ENCODE measurements around the gene PDHB.

Gene PDHB

GRCh38 chr3:58403513-58404109 lies 30.0 kb downstream of the PDHB start:
- Histone ChIP-seq H4K91ac (ENCODE audit: low read depth, low read length, poor library complexity) (no peak overlapping the region), H4K8ac (ENCODE audit: low read depth, low read length) (no peak overlapping the region), H3K9me3 (replicated peaks in 1 of 2; ENCODE audit: control insufficient read depth in 2 of 2, insufficient read depth in 1 of 2, low read depth in 1 of 2, low read length in 2 of 2) (peaks cover 0 to 5% of the 10 kb centered on the region in 2 donors), H2BK5ac (ENCODE audit: low read length) (no peak overlapping the region), H3K14ac (ENCODE audit: low read length) (no peak overlapping the region), H3K27ac (replicated peaks; ENCODE audit: low read length) (no peak overlapping the region), H3K23ac (ENCODE audit: low read depth, low read length, poor library complexity) (no peak overlapping the region), H2AFZ (ENCODE audit: low read length) (no peak overlapping the region), H2BK12ac (ENCODE audit: low read length) (no peak overlapping the region), H3K36me3 (replicated peaks in 1 of 2; ENCODE audit: control insufficient read depth in 2 of 2, insufficient read depth in 2 of 2, low read length in 2 of 2) (peaks cover 0 to 5% of the 10 kb centered on the region in 2 donors), H2BK120ac (ENCODE audit: low read depth, low read length) (no peak overlapping the region), H3K4me3 (ENCODE audit: low read length in 2 of 2) (no peak overlapping the region), H3K4ac (ENCODE audit: low read length) (no peak overlapping the region), H3K4me1 (ENCODE audit: control insufficient read depth in 2 of 2, insufficient read depth in 1 of 2, low read depth in 1 of 2, low read length in 2 of 2) (no peaks in the 10 kb centered on the region), H3K27me3 (ENCODE audit: control insufficient read depth in 3 of 3, insufficient read depth in 3 of 3, low read depth in 1 of 3, low read length in 3 of 3) (no peaks in the 10 kb centered on the region), H3K9ac (ENCODE audit: low read depth, low read length, poor library complexity) (no peak overlapping the region), H2BK15ac (ENCODE audit: low read length) (no peak overlapping the region), H3K79me1 (ENCODE audit: low read depth, low read length) (no peaks in the 10 kb centered on the region), H2AK5ac (ENCODE audit: low read depth, low read length) (no peak overlapping the region), H3K4me2 (ENCODE audit: insufficient read depth, low read length, poor library complexity, severe bottlenecking) (no peak overlapping the region), H3K18ac (ENCODE audit: low read length) (no peak overlapping the region)
- DNase-seq (ENCODE audit: low spot score) = no peak
- WGBS, 2 donors (ENCODE audit: extremely low coverage in 2 of 2, insufficient read length in 2 of 2, insufficient replicate concordance in 1 of 2) = no CpG with 5 or more reads among the region's 6 CpGs

- Histone ChIP-seq H2BK120ac (ENCODE audit: low read depth, low read length) (no peak overlapping the region), H3K9ac (ENCODE audit: low read depth, low read length, poor library complexity) (no peak overlapping the region), H3K79me1 (ENCODE audit: low read depth, low read length) (no peaks in the 10 kb centered on the region), H2BK12ac (ENCODE audit: low read length) (no peak overlapping the region), H3K14ac (ENCODE audit: low read length) (no peak overlapping the region), H2AK5ac (ENCODE audit: low read depth, low read length) (no peak overlapping the region), H3K27me3 (ENCODE audit: control insufficient read depth in 3 of 3, insufficient read depth in 3 of 3, low read depth in 1 of 3, low read length in 3 of 3) (no peaks in the 10 kb centered on the region), H2AFZ (ENCODE audit: low read length) (no peak overlapping the region), H3K4ac (ENCODE audit: low read length) (no peak overlapping the region), H4K91ac (ENCODE audit: low read depth, low read length, poor library complexity) (no peak overlapping the region), H3K23ac (ENCODE audit: low read depth, low read length, poor library complexity) (no peak overlapping the region), H2BK5ac (ENCODE audit: low read length) (no peak overlapping the region), H4K8ac (ENCODE audit: low read depth, low read length) (no peak overlapping the region), H3K4me3 (ENCODE audit: low read length in 2 of 2) (no peak overlapping the region), H3K4me2 (ENCODE audit: insufficient read depth, low read length, poor library complexity, severe bottlenecking) (no peak overlapping the region), H3K9me3 (replicated peaks in 1 of 2; ENCODE audit: control insufficient read depth in 2 of 2, insufficient read depth in 1 of 2, low read depth in 1 of 2, low read length in 2 of 2) (no peaks in the 10 kb centered on the region), H2BK15ac (ENCODE audit: low read length) (no peak overlapping the region), H3K4me1 (ENCODE audit: control insufficient read depth in 2 of 2, insufficient read depth in 1 of 2, low read depth in 1 of 2, low read length in 2 of 2) (no peaks in the 10 kb centered on the region), H3K36me3 (replicated peaks in 1 of 2; ENCODE audit: control insufficient read depth in 2 of 2, insufficient read depth in 2 of 2, low read length in 2 of 2) (peaks cover 0 to 22% of the 10 kb centered on the region in 2 donors), H3K27ac (replicated peaks; ENCODE audit: low read length) (no peak overlapping the region), H3K18ac (ENCODE audit: low read length) (no peak overlapping the region)
- no peak for DNase-seq (ENCODE audit: low spot score)
- WGBS, 2 donors (ENCODE audit: extremely low coverage in 2 of 2, insufficient read length in 2 of 2, insufficient replicate concordance in 1 of 2) = no CpG with 5 or more reads among the region's 9 CpGs
These were observed 34.8 kb downstream of the PDHB start for GRCh38 chr3:58398669-58399333.

GRCh38 chr3:58394339-58394738 lies 39.3 kb downstream of the PDHB start:
- Histone ChIP-seq H3K36me3 (replicated peaks in 1 of 2; ENCODE audit: control insufficient read depth in 2 of 2, insufficient read depth in 2 of 2, low read length in 2 of 2) (peaks cover 0 to 20% of the 10 kb centered on the region in 2 donors), H3K4me1 (ENCODE audit: control insufficient read depth in 2 of 2, insufficient read depth in 1 of 2, low read depth in 1 of 2, low read length in 2 of 2) (no peaks in the 10 kb centered on the region), H3K4me3 (ENCODE audit: low read length in 2 of 2) (no peak overlapping the region), H2AFZ (ENCODE audit: low read length) (no peak overlapping the region), H3K4me2 (ENCODE audit: insufficient read depth, low read length, poor library complexity, severe bottlenecking) (no peak overlapping the region), H3K14ac (ENCODE audit: low read length) (no peak overlapping the region), H2BK12ac (ENCODE audit: low read length) (no peak overlapping the region), H3K23ac (ENCODE audit: low read depth, low read length, poor library complexity) (no peak overlapping the region), H2BK5ac (ENCODE audit: low read length) (no peak overlapping the region), H3K9ac (ENCODE audit: low read depth, low read length, poor library complexity) (no peak overlapping the region), H3K9me3 (replicated peaks in 1 of 2; ENCODE audit: control insufficient read depth in 2 of 2, insufficient read depth in 1 of 2, low read depth in 1 of 2, low read length in 2 of 2) (no peaks in the 10 kb centered on the region), H3K27me3 (ENCODE audit: control insufficient read depth in 3 of 3, insufficient read depth in 3 of 3, low read depth in 1 of 3, low read length in 3 of 3) (no peaks in the 10 kb centered on the region), H2BK15ac (ENCODE audit: low read length) (no peak overlapping the region), H3K18ac (ENCODE audit: low read length) (no peak overlapping the region), H4K91ac (ENCODE audit: low read depth, low read length, poor library complexity) (no peak overlapping the region), H4K8ac (ENCODE audit: low read depth, low read length) (no peak overlapping the region), H3K27ac (replicated peaks; ENCODE audit: low read length) (no peak overlapping the region), H3K4ac (ENCODE audit: low read length) (no peak overlapping the region), H3K79me1 (ENCODE audit: low read depth, low read length) (no peaks in the 10 kb centered on the region), H2AK5ac (ENCODE audit: low read depth, low read length) (no peak overlapping the region), H2BK120ac (ENCODE audit: low read depth, low read length) (no peak overlapping the region)
- DNase-seq (ENCODE audit: low spot score) = no peak

- Histone ChIP-seq H3K23ac (ENCODE audit: low read depth, low read length, poor library complexity) (no peak overlapping the region), H2BK5ac (ENCODE audit: low read length) (no peak overlapping the region), H3K27me3 (ENCODE audit: control insufficient read depth in 3 of 3, insufficient read depth in 3 of 3, low read depth in 1 of 3, low read length in 3 of 3) (no peaks in the 10 kb centered on the region), H2BK15ac (ENCODE audit: low read length) (no peak overlapping the region), H3K27ac (replicated peaks; ENCODE audit: low read length) (no peak overlapping the region), H3K4me3 (ENCODE audit: low read length in 2 of 2) (no peak overlapping the region), H3K4ac (ENCODE audit: low read length) (no peak overlapping the region), H3K14ac (ENCODE audit: low read length) (no peak overlapping the region), H3K4me2 (ENCODE audit: insufficient read depth, low read length, poor library complexity, severe bottlenecking) (no peak overlapping the region), H2BK12ac (ENCODE audit: low read length) (no peak overlapping the region), H2BK120ac (ENCODE audit: low read depth, low read length) (no peak overlapping the region), H3K4me1 (ENCODE audit: control insufficient read depth in 2 of 2, insufficient read depth in 1 of 2, low read depth in 1 of 2, low read length in 2 of 2) (peaks cover 0 to 3% of the 10 kb centered on the region in 2 donors), H2AK5ac (ENCODE audit: low read depth, low read length) (no peak overlapping the region), H4K8ac (ENCODE audit: low read depth, low read length) (no peak overlapping the region), H2AFZ (ENCODE audit: low read length) (no peak overlapping the region), H3K9me3 (replicated peaks in 1 of 2; ENCODE audit: control insufficient read depth in 2 of 2, insufficient read depth in 1 of 2, low read depth in 1 of 2, low read length in 2 of 2) (no peaks in the 10 kb centered on the region), H3K9ac (ENCODE audit: low read depth, low read length, poor library complexity) (no peak overlapping the region), H3K79me1 (ENCODE audit: low read depth, low read length) (no peaks in the 10 kb centered on the region), H3K18ac (ENCODE audit: low read length) (no peak overlapping the region), H3K36me3 (replicated peaks in 1 of 2; ENCODE audit: control insufficient read depth in 2 of 2, insufficient read depth in 2 of 2, low read length in 2 of 2) (peaks cover 0 to 10% of the 10 kb centered on the region in 2 donors), H4K91ac (ENCODE audit: low read depth, low read length, poor library complexity) (no peak overlapping the region)
- no CpG with 5 or more reads among the region's 3 CpGs for WGBS, 2 donors (ENCODE audit: extremely low coverage in 2 of 2, insufficient read length in 2 of 2, insufficient replicate concordance in 1 of 2)
- DNase-seq (ENCODE audit: low spot score) = no peak
These were observed 41.5 kb downstream of the PDHB start for GRCh38 chr3:58392181-58392580.
